OCI-LY7 (cell line): Measurements from ENCODE around the gene FARP2.

Source experiments
- CTCF ChIP-seq: fragments of 200-600 bp; sonication (generic); conservative IDR thresholded peaks from 2 replicates; pipeline ENCODE4 v1.5.1; 2014; ENCODE audit warnings: mild to moderate bottlenecking, antibody characterized with exemption, low read length, moderate library complexity, mixed read lengths
- EZH2phosphoT487 ChIP-seq: fragments of 200-600 bp; sonication (generic); IDR thresholded peaks from 2 replicates; pipeline ENCODE4 v1.6.1; 2018; ENCODE audit warnings: low read depth, borderline replicate concordance, mild to moderate bottlenecking, mixed run types, antibody characterized with exemption, low read length, moderate library complexity, mixed read lengths

DNA sequence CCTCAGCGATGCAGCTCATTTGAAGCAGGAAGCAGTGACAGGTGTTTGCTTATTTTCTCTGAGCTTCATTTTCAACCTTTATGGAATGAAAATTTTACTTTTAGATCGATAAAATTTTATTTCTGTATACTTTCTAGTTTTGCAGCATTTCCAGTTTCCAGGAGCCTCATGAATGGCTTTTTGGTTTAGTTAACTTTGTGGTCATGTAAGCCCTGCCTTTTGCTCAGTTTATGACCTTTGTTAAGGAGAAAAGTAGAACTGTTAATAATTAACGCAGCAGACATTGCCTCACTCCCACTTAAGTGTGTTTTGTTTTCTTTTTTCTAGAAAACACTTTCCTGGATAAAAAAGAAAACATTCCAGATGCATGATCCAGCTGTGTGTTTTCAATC lies 4.4 kb upstream of the FARP2 start:
- TF ChIP-seq CTCF (no peak), EZH2phosphoT487 (no peak)
